GM12801 (cell line): ENCODE results near the gene ADAMTSL2.

ENCODE experiments used
- TF ChIP-seq, protein P1 (sequence below): IDR thresholded peaks from one replicate; pipeline ENCODE4 v1.5.1; 2011; ENCODE audit warnings: control low read depth; ENCODE audit not compliant: insufficient read length; ENCODE audit errors: extremely low read depth

ADAMTSL2 gene

DNA sequence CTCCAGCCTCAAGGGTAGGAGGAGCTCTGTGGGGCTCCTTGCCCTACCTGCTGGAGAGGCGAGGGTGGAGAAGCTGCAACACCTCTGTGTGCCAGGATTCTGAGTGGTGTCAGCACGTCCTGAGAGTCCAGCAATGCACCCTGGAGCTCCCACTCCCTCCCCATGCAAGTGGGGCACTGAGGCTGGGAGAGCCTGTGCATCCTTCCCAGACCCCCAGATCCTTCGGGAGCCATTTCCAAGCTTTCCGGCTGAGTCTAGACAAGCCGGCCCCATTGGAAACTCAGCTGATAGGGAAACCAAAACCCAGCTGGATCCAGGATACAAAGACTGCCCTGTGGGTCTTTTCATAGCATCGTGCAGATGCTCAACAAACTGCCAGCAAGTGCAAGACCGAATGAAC, 72.9 kb downstream of the ADAMTSL2 start:
- TF ChIP-seq, protein P1, sequence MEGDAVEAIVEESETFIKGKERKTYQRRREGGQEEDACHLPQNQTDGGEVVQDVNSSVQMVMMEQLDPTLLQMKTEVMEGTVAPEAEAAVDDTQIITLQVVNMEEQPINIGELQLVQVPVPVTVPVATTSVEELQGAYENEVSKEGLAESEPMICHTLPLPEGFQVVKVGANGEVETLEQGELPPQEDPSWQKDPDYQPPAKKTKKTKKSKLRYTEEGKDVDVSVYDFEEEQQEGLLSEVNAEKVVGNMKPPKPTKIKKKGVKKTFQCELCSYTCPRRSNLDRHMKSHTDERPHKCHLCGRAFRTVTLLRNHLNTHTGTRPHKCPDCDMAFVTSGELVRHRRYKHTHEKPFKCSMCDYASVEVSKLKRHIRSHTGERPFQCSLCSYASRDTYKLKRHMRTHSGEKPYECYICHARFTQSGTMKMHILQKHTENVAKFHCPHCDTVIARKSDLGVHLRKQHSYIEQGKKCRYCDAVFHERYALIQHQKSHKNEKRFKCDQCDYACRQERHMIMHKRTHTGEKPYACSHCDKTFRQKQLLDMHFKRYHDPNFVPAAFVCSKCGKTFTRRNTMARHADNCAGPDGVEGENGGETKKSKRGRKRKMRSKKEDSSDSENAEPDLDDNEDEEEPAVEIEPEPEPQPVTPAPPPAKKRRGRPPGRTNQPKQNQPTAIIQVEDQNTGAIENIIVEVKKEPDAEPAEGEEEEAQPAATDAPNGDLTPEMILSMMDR = no peak

DNA sequence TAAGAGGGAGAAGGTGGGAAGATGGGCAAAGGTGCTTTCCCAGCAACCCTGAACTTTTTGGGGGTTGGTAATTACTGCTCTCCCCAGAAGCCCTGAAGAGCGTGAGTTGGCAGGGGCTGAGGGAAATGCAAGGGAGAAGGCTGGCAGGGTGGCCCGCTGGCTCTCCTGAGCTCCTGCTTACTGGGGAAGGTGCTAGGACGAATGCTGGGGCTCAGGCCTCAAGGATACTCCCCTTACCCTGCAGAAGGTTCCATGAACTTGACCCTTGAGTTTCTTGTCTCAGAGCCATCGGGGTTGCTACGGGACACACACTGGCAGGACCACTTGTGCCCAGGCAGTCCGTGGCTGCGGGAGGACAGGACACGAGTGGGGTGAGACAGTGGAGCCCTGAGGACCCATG, 73.5 kb downstream of the ADAMTSL2 start:
- TF ChIP-seq, protein P1 = no peak

DNA sequence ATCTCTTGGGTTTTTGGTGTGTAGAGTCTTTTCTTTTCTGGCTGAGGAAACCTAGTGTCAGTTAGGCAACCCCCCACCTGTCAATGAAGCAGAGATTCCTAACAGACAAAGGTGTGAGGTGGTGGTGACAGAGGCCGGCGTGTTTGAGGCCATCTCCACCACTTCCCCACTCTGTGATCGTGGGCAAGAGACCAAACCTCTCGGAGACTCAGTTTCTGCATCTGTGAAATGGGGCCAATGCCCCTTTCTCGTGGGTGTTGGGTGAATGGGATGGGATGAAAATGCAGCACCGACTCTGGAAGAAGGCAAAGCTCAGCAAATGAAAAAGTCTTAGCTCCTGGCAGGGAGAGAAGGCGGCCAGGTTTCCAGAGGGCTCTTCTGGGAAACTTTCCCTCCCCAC, 73.9 kb downstream of the ADAMTSL2 start:
- TF ChIP-seq, protein P1 = no peak

DNA sequence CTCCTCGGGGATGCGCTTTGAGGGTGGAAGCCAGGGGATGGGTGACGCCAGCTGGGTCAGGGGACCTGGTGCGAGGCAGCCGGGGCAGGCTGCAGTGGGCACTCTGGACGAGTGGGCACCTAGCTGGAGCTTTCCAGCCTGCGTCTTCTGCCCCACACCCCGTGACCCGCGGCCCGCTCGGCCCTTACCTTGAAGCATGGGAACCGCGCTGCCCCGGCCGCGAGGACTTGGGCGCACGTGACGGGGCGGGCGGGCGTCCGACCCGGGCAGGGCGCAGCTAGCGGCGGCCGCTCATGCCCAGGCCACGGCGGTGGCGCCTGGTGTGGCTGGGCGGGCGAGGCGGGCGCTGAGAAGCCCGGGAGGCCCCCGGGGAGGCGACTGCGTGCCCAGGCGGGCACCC, 74.4 kb downstream of the ADAMTSL2 start:
- TF ChIP-seq, protein P1 = no peak

DNA sequence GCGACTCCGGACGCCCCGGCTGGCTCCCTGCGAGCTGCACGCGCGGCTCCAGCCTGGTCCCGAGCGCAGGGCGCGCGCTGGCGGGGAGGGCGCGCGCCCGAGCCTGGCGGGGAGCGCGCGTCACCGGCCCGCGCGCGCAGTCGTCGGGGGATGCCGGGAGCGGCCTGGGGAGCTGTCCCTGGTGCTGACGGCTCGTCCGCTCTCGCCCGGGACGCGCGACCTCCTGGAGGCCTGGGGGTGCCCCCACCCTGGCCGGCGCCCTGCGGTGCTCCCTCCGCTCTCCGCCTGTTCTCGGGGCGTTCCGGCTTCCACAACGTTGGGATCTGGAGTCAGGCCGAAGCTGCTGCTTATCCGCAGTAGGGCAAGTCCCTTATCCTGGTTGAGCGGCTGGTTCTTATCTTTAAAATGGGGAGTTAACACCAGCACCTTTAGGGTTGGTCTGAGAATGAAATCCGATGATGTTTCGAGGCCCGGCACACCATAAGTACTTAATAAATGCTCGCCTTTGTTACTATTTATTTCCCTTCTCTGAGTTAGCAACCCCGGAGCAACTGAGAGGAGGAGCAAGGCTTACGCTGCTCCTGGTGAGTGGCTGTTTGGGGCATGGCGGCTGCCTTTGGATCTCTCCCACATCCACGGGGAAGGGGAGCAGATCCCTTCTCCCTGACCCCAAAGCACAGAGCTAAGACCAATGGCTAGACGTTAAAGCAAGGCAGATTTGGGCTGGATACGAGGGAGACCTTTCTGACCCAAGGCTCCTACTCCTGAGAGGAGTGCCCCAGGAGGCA, 75.0 kb downstream of the ADAMTSL2 start, which contains the start of gene FAM163B:
TSS of gene FAM163B (minus strand) at position 79 of the 788 bp plus-strand sequence. CDS start 29,166 bp downstream, outside the sequence.
- TF ChIP-seq, protein P1 = no peak

DNA sequence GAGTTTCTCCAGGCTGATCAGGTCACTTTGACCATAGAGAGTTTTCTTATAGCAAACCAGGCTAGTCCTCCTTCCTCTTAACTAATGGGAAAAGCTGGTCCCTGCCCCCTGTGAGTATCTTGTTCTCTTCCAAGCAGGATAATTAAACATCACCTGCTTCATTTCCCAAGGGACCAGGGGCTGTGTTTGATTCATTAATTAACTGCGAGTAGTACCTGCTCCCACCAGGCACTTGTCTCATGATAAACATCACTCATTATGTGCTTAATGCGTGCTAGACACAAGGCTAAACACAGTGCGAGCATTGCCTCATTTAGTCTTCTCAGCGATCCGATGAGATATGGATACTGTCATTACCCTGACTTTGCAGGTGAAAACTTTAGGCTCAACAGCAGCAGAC, 76.3 kb downstream of the ADAMTSL2 start:
- TF ChIP-seq, protein P1 = no peak

DNA sequence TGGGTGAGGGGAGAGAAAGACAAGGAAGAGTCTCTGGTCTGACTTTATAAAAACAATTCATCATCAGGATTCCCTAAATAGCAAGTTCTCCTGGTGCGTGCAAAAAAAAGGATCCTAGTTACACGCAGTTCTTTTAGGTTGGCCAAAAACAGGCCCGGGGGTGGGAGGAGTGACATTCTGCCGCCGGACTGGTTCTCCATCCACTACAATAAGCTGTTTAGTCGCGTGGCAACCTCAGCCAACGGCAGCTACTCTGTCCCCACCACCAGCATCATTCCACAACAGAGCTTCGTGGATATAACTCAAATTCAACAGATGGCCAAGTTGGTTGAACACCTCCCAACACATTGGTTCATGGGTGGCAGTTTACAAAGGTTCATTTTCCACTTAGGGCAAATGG, 77.5 kb downstream of the ADAMTSL2 start:
- TF ChIP-seq, protein P1 = no peak
